UCSD-AML1 (cell line): ENCODE data around the gene CLCN4.

ENCODE experiments used
- DNase-seq: peaks from one replicate; lab custom pipeline; 2025; ENCODE audit not compliant: unreplicated experiment; lab: John Stamatoyannopoulos, UW

The CLCN4 gene

DNA sequence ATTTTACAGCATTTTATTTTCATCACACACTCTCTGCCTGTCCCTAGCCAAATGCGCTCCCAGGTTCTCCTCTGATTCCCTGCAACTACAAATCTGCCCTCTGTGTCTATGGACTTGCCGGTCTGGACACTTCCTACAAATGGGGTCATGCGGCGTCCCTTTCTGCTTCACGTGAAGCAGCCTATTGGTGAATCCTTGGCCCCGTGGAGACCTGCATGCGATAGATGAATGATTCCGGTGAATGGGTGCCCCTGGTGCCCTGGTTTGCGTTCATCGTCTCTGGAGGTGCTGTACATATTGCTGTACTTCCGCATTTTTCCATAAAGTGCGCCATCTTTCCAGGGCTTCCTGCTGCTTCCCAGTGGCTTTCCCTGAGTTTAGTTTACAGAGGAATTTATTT lies 27.5 kb upstream of the CLCN4 start:
- no peak for DNase-seq

DNA sequence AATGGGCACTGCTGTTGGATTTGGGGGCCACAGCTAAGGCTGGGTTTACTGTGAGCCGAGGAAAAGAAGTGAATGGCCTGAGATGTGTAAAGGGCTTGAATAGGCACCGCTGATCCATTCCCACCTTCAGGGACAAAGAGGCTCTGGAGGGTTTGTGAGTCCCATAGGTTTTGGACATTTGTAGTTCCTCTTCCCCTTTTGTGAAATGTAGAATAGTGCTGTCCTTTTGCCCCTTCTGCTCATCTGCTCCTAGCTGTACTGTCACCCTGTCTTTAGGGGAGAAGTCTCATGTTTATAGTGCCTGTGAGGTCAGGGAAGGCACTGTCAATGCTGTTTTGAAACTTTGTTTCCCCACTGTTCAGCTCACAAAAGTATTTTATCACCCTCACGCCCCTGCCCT lies 26.4 kb upstream of the CLCN4 start:
- no peak for DNase-seq

- DNase-seq: no peak
Observed at GRCh38 chrX:10133980-10134676, 22.6 kb upstream of the CLCN4 start.

GRCh38 chrX:10134921-10135320 lies 21.9 kb upstream of the CLCN4 start:
- DNase-seq: no peak

DNA sequence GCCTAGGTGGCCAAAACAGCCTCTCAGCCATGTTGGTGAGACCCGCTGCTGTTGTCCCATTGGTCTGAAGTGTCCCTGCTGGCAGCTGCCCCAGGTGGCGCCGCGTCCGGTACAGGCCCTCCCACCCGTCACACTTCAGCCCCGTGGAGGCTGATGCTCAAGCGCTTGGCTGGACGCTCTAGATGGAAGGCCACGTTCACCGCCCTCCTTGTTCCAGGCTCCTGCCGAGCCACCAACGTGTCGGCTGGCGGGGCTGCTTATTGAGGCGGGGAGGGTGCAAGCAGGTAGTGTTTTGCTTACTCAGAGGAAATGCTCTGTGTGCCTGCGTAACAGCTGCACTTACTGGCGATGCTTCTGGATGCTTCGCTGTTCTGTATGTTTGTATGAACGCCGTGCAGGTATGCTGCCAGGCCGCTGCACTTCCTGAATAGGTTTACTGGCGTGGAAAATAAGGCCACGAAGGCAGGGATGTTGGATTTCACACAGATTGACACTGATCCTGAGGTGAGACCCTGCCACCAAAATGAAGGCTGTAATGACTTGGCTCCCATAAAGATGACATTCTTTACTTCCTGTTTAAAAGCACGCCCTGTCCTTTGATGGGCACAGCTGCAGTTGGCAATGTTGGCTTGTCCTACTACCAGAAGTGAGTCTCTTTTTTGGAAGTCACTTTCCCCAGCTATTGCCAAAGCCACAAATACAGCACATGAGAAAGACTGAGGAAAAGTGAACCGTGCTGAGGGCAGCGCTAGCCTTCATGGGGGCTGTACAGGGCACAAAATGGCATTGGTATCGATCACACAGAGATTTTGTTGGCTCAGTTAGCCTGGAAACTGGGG lies 21.0 kb upstream of the CLCN4 start:
- DNase-seq: no peak

DNA sequence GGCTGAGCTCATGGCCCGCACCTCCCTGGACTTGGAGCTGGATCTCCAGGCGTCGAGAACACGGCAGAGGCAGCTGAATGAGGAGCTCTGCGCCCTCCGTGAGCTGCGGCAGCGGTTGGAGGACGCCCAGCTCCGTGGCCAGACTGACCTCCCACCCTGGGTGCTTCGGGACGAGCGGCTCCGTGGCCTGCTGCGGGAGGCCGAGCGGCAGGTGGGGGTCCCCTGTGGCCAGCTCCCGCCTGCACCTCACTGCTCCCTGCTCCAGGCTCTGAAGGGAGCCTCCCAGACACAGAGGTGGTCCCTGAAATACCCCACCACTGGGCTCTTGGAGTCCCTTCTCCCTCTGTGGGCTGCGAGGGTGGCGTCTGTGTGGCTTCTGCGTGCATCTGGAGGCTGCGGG lies 18.0 kb upstream of the CLCN4 start:
- no peak for DNase-seq

- DNase-seq: no peak
Observed at GRCh38 chrX:10140264-10140663, 16.5 kb upstream of the CLCN4 start.

- no peak for DNase-seq
Observed at GRCh38 chrX:10142041-10142599, 14.7 kb upstream of the CLCN4 start.

- DNase-seq: no peak
Observed at GRCh38 chrX:10143071-10143983, 13.4 kb upstream of the CLCN4 start.

- no peak for DNase-seq
Observed at GRCh38 chrX:10146346-10146745, 10.4 kb upstream of the CLCN4 start.

GRCh38 chrX:10152086-10152485 lies 4.7 kb upstream of the CLCN4 start:
- DNase-seq: no peak

DNA sequence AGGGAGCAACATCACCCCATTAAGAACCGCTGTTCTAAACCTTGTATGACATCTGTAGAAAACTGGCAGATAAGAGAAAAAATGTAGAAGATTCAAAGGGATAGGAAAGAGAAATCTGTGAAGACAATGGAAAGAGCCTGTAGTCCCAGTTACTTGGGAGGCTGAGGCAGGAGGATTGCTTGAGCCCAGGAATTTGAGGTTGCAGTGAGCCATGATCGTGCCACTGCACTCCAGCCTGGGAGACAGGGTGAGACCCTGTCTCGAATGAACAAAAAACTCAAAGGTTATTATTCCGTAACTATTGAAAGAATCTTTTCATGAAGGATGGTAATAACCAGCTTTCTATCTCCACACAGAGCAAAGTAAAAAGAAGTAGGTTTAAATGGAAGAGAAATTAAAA lies 1.6 kb upstream of the CLCN4 start:
- DNase-seq: no peak

DNA sequence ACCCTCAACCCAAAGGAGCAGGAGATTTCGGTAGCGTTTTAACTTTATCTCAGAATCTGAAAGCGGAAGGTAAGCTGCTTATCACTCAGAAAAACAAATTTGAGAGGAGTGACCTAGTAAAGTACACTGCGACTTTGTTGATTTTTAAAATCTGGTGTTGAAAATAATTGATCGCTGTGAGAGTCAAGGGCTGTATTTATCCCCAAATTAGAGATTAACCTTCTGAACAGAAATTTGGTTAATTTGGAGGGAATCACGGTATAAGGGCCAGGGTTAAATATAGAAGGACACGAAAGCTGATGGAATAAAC lies 212 bp downstream of the CLCN4 start:
- no peak for DNase-seq

GRCh38 chrX:10157543-10157942 lies 768 bp downstream of the CLCN4 start:
- DNase-seq: no peak

DNA sequence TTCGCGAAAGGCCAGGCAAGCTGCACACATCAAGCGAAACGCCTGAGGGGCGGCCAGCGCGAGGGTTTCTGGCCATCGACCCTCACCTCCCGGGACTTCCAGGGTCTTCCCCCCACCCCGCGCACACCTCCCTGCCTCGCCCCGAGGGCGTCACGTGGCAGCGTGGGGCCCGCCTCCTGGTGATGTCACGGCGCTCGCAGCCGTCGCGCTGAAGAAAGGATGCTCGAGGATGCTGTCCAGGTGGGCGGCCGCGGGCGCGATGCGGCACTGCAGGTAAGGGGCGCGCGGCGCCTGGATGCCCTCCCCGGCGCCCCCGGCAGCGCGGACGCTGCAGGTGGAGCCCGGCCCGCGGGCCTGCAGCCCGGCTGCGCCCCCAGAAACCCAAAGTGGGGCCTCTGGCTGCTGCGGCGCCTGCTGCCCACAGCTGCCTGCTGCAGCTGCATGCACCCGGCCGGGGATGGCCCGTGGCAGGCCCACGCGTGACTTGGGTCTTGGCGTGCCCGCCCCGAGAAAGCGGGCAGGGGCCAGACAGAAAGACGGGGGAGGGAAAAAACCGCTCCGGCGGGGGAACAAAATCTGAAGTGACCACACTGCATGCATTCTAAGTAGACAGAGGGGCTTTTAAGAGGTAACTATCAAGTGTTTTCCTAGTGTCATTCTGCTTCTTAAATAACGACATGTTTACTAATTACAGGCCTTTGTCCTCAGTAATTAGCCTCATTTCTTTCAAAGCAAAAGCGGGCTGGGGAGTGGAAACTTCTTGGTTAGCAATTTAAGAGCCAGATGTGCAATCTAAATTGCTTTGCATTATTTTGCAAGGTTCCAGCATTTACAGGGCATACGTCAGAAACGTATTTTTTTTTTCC lies 1.7 kb downstream of the CLCN4 start:
- no peak for DNase-seq

DNA sequence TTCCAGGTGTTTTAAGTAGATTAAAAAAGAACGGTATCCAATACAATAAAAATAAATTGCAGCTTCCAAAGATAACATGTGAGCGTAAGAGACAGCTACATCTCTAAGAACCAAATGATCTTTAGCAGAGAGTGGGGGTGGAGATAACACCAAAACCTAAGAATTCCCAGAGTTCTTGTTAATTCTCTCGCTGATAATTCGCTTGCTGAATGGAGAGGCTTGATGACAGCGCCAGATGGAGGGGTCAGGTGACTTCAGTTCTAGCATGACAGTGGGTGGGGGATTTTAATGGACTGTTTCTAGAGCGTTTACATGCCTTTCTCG lies 2.3 kb downstream of the CLCN4 start:
- DNase-seq: no peak

- no peak for DNase-seq
Observed at GRCh38 chrX:10160211-10160610, 3.4 kb downstream of the CLCN4 start.

DNA sequence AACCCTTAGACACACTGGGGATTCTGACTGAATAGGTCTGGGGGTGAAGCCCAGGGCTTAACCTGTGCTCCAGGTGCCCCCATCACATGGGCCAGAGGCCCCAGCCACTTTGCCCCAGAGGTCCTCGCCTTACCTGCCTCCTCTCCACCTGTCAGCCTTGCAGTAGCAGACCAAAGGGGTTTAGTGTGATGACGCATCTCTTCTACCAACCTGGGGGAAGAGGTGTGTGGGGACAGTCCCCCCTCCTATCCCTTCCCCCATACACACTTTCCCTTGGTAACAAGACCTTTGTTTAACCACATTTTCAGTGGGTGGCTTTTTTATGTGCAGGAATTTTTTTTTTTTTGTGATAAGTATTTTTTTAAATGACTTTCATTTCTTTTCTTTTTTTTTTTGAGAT lies 6.3 kb downstream of the CLCN4 start:
- DNase-seq: no peak

DNA sequence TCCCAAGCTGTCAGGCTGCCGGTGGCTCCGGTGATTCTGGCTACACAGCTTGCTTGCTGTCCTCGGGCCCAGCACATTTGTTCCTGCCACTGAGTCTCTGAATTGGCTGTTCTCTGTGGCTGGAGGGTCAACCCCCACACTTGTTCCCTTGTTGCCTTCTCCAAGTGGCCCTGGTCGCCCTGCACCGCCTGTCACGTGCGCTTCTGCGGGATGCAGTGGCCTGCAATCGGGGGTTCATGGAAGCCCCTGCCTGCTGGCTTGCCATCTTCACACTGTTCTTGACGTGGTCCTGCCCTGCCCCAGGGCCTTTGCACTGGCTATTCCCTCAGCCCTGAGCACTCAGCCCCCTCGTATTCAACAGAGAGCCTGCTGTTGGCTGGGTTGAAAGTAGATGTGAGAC lies 8.1 kb downstream of the CLCN4 start:
- no peak for DNase-seq

GRCh38 chrX:10165580-10166247 lies 8.9 kb downstream of the CLCN4 start:
- peak; percentile 18 for DNase-seq
